Measurements from ENCODE around the gene CSF3R.
A peak's percentile ranks its signal among the peaks of the same experiment; 100 is the strongest.
"Not testable (repeated sequence)": the region's sequence is repeated elsewhere in the genome, so short reads cannot be mapped to it uniquely, and the experiment has no call there.

Gene CSF3R

GRCh38 chr1:36481091-36481490 is 1.6 kb downstream of the CSF3R start:
- DNase-seq: no peak

GRCh38 chr1:36480161-36480560 is 2.6 kb downstream of the CSF3R start:
- DNase-seq: no peak

GRCh38 chr1:36479505-36480051 is 3.1 kb downstream of the CSF3R start:
- no peak for DNase-seq

GRCh38 chr1:36477615-36478014 is 5.1 kb downstream of the CSF3R start:
- not testable (repeated sequence) for DNase-seq

- no peak for DNase-seq
Observed at GRCh38 chr1:36476945-36477344, 5.8 kb downstream of the CSF3R start.

GRCh38 chr1:36475910-36476604 is 6.7 kb downstream of the CSF3R start:
- no peak for DNase-seq

GRCh38 chr1:36475341-36475740 is 7.4 kb downstream of the CSF3R start:
- DNase-seq: no peak

GRCh38 chr1:36472656-36473055 is 10.1 kb downstream of the CSF3R start:
- no peak for DNase-seq

GRCh38 chr1:36471830-36472641 is 10.7 kb downstream of the CSF3R start:
- no peak for DNase-seq

- no peak for DNase-seq
Observed at GRCh38 chr1:36469163-36469562, 13.6 kb downstream of the CSF3R start.

GRCh38 chr1:36467700-36468455 is 14.8 kb downstream of the CSF3R start:
- DNase-seq: no peak

GRCh38 chr1:36467027-36467410 is 15.7 kb downstream of the CSF3R start:
- DNase-seq: no peak

- no peak for DNase-seq
Observed at GRCh38 chr1:36466370-36467026, 16.2 kb downstream of the CSF3R start.

- DNase-seq: no peak
Observed at GRCh38 chr1:36465731-36466369, 16.9 kb downstream of the CSF3R start.

- no peak for DNase-seq
Observed at GRCh38 chr1:36464605-36465393, 17.9 kb downstream of the CSF3R start.

- DNase-seq: peak; percentile 94 to 96
Observed at GRCh38 chr1:36463803-36464604, 18.7 kb downstream of the CSF3R start, which contains the start of gene MRPS15. TSS of gene MRPS15 (minus strand) at chr1:36464384. CDS start at chr1:36464275, 109 bp downstream.

GRCh38 chr1:36463463-36463802 is 19.3 kb downstream of the CSF3R start:
- DNase-seq: no peak

GRCh38 chr1:36458910-36459309 is 23.8 kb downstream of the CSF3R start:
- DNase-seq: peak; percentile 28 to 30

GRCh38 chr1:36457691-36458090 is 25.0 kb downstream of the CSF3R start:
- no peak for DNase-seq

- DNase-seq: no peak
Observed at GRCh38 chr1:36456391-36456928, 26.3 kb downstream of the CSF3R start.
